ENCODE measurements around the gene MATK.

DNA sequence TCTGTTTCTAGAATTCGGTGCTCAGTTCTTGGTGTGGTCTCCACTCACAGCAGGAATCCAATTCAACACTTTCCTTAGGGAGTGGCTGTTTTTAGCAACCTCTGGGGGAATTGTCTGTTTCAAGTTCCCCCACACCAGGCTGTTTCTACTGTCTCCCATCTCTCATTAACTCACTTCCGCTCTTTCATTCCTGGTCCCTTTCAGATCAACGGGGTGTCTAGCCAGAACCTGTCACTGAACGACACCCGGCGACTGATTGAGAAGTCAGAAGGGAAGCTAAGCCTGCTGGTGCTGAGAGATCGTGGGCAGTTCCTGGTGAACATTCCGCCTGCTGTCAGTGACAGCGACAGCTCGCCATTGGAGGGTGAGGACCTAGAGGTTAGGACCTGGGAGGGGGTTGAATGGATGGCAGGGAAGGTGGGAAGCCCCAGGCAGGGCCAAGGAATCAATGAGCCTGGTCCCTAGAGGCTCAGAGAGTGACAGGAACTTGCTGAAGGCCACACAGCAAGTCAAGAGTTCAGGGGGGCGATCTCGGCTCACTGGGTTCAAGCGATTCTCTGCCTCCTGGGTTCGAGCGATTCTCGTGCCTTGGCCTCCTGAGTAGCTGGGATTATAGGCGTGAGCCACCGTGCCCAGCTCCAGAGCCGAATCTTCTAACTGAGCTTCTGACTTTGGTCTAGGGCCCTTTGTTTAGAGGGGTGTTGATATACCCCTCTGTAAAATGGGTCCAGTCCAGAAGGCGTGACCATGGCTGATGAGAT is 52.5 kb downstream of the MATK start:
- TF ChIP-seq CTCF (IDR thresholded peaks at IDR 0.05; ENCODE audit: low read depth, low read length, missing input control) (no peak), FOXA1 (IDR thresholded peaks at IDR 0.05) (no peak), EGR1 (IDR thresholded peaks at IDR 0.05; ENCODE audit: low read depth in 2 of 2) (no peak), RXRA (IDR thresholded peaks at IDR 0.05) (no peak)
